HL-60 (cell line): Measurements from ENCODE around the gene AGAP1.

ENCODE experiments used
- DNase-seq, 2 experiments: peaks; one replicate each; pipeline ENCODE4 v3.0.0-alpha.2; 2010 to 2020; ENCODE audit warnings: low read depth in 1 of 2, low spot score in 1 of 2
- H3K27ac ChIP-seq: fragments of 250-450 bp; sonication (Bioruptor Pico); replicated peaks from 2 replicates; pipeline ENCODE4 v1.5.1; 2020; ENCODE audit warnings: mild to moderate bottlenecking, moderate library complexity
- H3K27me3 ChIP-seq: fragments of 250-450 bp; sonication (Bioruptor Pico); 2 replicates; pipeline ENCODE4 v1.5.1; 2021; ENCODE audit warnings: mild to moderate bottlenecking, moderate library complexity; ENCODE audit not compliant: insufficient read depth, poor library complexity, severe bottlenecking
- H3K4me3 ChIP-seq: replicated peaks from 2 replicates; pipeline ENCODE4 v1.5.1; 2011; ENCODE audit warnings: mild to moderate bottlenecking, control low read depth, low read length; ENCODE audit not compliant: insufficient read depth
- GABPA ChIP-seq: IDR thresholded peaks from 2 replicates; pipeline ENCODE4 v1.6.1; 2012; ENCODE audit warnings: low read depth
- POLR2AphosphoS5 ChIP-seq: IDR thresholded peaks from 2 replicates; pipeline ENCODE4 v1.6.1; 2012; ENCODE audit warnings: low read depth
- SPI1 ChIP-seq: IDR thresholded peaks from 2 replicates; pipeline ENCODE4 v1.6.1; 2012; ENCODE audit warnings: low read depth, mild to moderate bottlenecking, borderline replicate concordance
- TF ChIP-seq, protein P1 (sequence below): IDR thresholded peaks from 2 replicates; pipeline ENCODE4 v1.6.1; 2012; ENCODE audit warnings: low read depth; ENCODE audit not compliant: insufficient replicate concordance
- TF ChIP-seq, protein P2 (sequence below): IDR thresholded peaks from one replicate; pipeline ENCODE4 v1.5.1; 2011; ENCODE audit warnings: low read length, control low read depth, inconsistent platforms; ENCODE audit not compliant: insufficient read depth

AGAP1 gene

DNA sequence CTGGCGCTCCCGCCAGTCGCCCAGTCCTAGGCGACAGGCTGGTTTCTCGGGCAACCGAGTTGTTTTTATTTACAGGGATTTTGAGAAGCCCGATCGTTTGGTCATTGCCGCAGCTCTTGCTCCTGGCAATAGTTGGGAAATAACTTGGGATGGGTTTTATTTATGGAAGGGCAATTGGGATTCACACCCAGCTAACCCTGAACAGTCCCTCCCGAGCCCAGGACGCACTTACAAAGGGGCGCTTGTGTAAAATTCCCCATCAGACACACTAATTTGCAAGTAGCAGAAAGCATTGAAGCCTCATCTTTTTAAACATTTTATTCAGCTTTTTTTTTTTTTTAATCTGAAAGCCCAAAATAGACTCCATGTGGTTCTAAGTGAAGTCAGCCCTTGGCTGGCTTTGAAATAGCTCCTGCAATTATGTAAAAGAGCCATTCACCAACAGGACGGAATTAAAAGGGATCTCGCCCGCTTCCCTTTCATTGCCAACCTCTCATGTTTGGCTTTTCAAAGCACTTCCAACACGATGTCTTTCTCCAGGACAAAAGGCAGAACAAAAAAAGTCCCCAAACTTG is 677.9 kb downstream of the AGAP1 start:
- no peak for TF ChIP-seq SPI1
- TF ChIP-seq, protein P1, sequence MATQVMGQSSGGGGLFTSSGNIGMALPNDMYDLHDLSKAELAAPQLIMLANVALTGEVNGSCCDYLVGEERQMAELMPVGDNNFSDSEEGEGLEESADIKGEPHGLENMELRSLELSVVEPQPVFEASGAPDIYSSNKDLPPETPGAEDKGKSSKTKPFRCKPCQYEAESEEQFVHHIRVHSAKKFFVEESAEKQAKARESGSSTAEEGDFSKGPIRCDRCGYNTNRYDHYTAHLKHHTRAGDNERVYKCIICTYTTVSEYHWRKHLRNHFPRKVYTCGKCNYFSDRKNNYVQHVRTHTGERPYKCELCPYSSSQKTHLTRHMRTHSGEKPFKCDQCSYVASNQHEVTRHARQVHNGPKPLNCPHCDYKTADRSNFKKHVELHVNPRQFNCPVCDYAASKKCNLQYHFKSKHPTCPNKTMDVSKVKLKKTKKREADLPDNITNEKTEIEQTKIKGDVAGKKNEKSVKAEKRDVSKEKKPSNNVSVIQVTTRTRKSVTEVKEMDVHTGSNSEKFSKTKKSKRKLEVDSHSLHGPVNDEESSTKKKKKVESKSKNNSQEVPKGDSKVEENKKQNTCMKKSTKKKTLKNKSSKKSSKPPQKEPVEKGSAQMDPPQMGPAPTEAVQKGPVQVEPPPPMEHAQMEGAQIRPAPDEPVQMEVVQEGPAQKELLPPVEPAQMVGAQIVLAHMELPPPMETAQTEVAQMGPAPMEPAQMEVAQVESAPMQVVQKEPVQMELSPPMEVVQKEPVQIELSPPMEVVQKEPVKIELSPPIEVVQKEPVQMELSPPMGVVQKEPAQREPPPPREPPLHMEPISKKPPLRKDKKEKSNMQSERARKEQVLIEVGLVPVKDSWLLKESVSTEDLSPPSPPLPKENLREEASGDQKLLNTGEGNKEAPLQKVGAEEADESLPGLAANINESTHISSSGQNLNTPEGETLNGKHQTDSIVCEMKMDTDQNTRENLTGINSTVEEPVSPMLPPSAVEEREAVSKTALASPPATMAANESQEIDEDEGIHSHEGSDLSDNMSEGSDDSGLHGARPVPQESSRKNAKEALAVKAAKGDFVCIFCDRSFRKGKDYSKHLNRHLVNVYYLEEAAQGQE = no peak
- TF ChIP-seq GABPA = no peak
- no peak for TF ChIP-seq POLR2AphosphoS5
- TF ChIP-seq, protein P2, sequence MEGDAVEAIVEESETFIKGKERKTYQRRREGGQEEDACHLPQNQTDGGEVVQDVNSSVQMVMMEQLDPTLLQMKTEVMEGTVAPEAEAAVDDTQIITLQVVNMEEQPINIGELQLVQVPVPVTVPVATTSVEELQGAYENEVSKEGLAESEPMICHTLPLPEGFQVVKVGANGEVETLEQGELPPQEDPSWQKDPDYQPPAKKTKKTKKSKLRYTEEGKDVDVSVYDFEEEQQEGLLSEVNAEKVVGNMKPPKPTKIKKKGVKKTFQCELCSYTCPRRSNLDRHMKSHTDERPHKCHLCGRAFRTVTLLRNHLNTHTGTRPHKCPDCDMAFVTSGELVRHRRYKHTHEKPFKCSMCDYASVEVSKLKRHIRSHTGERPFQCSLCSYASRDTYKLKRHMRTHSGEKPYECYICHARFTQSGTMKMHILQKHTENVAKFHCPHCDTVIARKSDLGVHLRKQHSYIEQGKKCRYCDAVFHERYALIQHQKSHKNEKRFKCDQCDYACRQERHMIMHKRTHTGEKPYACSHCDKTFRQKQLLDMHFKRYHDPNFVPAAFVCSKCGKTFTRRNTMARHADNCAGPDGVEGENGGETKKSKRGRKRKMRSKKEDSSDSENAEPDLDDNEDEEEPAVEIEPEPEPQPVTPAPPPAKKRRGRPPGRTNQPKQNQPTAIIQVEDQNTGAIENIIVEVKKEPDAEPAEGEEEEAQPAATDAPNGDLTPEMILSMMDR = no peak
- Histone ChIP-seq H3K27me3 (peaks cover 53% of the 10 kb centered on the region), H3K27ac (no peak overlapping the region), H3K4me3 (no peak overlapping the region)
- no peak for DNase-seq

DNA sequence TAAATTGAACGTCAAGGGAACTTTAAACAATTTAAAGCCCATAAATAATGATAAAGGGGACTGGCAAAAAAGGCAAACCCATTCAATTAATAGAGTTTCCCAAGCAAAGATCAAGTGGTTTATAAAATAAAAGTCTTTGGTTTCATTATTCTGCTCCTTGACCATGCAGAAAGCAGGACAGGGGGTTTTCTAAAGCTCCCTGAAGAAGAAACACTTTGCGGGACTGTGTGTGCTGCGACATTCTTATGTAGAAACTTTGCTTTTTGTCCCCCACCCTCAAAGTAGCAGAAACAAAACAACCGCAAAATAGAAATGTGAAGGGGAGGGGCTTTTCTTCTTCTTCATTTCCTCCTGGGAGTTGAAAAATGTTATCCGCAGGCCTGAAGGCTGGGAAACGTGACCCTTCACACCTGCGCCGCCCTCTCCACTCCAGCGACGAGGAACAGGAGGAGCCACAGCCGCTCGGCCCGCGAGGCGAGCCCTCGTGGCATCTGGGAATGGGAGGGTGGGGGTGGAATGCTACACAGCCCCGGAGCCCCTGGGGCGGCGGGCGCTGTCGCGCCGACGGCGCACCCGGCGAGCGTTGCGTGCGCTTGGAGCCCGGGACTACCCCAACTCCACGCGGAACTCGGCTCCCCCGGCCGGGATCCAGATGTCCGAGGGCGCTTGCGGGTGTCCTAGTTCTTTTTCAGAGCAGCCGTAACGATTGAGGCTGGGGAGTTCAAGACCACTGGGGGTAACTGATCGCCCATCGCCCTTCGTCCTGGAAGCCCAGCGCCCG is 678.6 kb downstream of the AGAP1 start:
- peaks cover 52% of the 10 kb centered on the region for H3K27me3 ChIP-seq
- DNase-seq = no peak
- TF ChIP-seq SPI1 (no peak), GABPA (no peak), POLR2AphosphoS5 (no peak)
- TF ChIP-seq, protein P2 = no peak
- TF ChIP-seq, protein P1 = no peak
- no peak overlapping the region for H3K4me3 ChIP-seq
- no peak overlapping the region for H3K27ac ChIP-seq

DNA sequence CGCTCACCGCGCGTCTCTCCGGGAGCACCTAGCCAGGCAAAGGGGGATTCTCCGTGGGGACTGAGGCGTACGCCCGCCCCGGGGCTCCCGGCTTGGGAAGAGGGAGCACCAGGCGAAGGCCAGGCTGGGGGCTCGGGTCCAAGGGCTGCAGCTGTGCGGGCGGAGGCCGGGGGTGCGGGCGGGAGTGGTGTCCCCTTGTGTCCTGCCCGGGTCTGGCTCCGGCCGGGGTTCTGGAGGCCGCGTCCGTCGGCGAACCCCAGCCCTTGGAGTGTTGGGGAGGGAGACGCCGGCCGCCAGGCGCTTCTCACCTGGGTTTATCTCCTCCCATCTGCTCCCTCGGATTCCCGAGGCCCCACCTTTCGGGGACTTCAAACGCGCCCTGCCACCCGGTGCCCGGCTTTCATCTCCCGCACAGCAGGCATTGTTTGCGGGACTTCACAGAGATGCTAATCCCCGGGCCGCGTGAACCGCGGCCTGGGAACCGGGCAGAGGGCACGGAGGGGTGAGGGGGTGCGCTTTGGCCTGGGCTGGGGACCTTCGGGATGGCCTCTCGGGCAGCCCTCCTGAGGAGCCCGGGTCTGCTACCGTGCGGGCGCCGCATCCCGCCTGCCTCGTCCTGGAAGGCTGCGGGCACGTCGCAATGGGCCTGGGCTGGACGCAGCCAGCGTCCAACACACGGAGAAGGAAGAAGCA is 679.3 kb downstream of the AGAP1 start:
- H3K27me3 ChIP-seq = peaks cover 52% of the 10 kb centered on the region
- DNase-seq = no peak
- H3K27ac ChIP-seq = no peak overlapping the region
- TF ChIP-seq, protein P1 = no peak
- TF ChIP-seq GABPA (no peak), POLR2AphosphoS5 (no peak), SPI1 (no peak)
- TF ChIP-seq, protein P2 = no peak
- H3K4me3 ChIP-seq = no peak overlapping the region
